ENCODE data around the gene EVI2A.

DNA sequence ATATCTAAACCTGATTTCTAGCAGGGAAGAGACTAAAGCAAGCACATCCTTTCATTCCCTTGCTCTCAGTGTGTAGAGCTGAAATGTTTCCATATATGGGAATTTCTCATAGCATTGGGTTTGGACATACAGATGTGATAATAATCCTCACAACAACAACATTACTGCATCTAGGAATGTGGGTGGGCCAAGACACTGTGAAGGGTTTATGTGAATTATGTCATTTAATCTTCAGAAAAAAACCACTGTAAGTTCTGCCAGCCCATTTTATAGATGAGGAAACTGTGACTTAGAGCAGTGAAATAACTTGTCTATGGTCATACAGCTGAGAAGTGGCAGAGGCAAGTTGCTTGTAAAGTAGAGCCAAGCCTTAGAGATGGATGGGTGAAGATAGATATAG lies 29.6 kb downstream of the EVI2A start:
- TF ChIP-seq, protein P1, sequence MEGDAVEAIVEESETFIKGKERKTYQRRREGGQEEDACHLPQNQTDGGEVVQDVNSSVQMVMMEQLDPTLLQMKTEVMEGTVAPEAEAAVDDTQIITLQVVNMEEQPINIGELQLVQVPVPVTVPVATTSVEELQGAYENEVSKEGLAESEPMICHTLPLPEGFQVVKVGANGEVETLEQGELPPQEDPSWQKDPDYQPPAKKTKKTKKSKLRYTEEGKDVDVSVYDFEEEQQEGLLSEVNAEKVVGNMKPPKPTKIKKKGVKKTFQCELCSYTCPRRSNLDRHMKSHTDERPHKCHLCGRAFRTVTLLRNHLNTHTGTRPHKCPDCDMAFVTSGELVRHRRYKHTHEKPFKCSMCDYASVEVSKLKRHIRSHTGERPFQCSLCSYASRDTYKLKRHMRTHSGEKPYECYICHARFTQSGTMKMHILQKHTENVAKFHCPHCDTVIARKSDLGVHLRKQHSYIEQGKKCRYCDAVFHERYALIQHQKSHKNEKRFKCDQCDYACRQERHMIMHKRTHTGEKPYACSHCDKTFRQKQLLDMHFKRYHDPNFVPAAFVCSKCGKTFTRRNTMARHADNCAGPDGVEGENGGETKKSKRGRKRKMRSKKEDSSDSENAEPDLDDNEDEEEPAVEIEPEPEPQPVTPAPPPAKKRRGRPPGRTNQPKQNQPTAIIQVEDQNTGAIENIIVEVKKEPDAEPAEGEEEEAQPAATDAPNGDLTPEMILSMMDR (IDR thresholded peaks at IDR 0.05): no peak
- TF ChIP-seq POLR2A (IDR thresholded peaks at IDR 0.05): no peak
